ENCODE results near the gene FGA.
"Not testable (repeated sequence)": the region's sequence is repeated elsewhere in the genome, so short reads cannot be mapped to it uniquely, and the experiment has no call there.

FGA gene

DNA sequence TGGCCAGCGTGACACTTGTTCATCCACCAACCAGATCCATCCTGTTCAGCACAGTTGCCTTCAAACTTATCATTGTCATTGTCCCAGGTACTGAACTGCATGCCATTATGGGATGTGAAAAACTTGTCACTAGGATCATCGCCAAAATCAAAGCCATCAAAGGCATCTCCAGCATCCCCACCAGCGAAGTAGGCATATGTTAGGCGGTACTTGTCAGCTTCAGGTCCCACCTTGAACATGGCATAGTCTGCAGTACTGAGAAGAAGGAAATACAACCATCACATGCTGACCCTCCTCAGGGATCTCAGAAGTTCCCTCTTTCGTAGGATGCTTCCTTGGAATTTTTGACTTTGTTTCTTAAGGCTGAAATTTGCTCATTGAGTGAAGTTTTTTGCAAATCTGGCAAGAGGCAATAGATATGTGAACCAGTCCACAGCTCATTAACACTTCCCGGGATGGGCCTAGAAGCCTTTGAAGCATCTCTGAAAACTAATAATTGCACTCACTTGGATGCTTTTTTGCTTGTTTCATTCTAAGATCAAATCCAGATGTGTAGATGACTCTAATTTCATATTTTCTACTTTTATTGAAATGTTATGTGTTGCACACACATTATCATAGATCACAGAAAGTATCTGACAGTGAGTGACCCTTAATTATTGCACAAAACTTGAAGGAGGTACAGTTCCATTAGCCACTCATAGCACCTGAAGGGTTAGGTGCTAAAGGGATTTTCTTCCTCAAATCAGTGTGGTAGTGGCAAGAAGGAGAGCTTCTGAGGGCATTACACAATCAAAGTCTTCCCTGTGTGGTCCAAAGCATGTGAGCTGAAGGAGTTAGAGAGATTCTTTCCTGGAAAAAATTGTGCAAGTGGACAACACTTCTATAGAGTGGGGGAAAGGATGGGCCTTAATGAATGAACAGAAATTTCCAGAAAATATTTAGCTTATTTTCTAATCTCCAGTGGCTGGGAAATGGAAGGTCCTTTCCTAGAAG is 16.5 kb upstream of the FGA start:
- no peak for DNase-seq (ENCODE audit: low read depth in 2 of 2)

DNA sequence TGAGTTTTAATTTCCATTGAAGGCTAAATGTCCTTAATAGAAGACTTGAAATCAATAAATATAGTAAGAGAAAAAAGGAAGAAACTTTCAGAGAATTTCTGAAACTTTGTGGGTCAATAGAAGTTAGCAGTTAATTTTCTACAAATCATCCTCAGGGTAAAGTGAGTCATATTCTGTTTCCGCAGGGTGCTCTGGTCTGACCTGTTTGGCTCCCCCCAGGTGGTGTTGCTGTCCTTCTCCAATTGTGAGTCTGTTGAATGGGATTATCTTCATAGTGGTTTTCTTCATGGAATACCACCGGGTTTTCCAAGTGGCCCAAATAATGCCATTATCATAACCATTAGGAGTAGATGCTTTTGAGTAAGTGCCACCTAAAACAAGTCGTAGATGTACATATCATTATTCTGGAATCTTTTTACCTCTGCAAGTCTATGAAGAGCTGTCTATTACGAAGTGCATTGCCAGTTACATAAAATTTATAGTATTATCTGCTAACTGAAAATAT is 14.2 kb upstream of the FGA start:
- DNase-seq (ENCODE audit: low read depth in 2 of 2) = no peak

DNA sequence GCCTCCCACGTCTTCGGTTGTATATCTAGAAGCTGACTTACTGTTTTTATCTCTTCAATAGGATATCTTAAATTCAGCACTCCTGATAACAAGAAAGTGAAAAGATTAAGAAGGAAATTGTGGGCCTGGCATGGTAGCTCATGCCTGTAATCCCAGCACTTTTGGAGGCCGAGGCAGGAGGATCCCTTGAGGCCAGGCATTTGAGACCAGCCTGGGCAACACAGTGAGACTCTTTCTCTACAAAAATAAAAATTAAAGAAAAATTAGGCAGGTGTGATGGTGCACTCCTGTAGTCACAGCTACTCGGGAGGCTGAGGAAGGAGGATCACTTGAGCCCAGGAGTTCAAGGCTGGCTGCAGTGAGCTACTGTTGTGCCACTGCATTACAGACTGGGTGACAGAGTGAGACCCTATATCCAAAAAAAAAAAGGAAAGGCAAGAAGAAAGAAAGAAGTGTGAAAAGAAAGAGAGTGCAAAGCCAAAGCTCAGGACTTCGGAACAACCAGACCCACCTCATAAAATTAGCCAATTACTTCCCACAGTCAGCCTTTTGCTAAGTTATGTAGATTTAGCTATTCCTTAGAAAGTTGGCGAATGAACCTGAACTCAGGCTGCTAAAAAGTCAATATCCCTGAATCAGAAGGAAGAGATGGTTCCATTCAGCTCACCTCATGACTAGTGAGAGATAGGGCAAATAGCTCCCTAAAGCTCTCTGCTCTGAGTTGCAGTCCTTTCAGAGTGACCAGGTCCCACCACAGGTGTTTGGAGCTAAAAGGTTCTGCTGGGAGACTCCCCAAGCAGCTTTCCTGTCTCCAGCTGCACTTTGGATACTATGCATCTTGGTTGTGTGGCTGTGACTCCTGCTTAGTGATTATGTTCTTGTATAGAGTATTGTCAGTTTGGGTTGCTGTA is 12.7 kb upstream of the FGA start:
- no peak for DNase-seq (ENCODE audit: low read depth in 2 of 2)

DNA sequence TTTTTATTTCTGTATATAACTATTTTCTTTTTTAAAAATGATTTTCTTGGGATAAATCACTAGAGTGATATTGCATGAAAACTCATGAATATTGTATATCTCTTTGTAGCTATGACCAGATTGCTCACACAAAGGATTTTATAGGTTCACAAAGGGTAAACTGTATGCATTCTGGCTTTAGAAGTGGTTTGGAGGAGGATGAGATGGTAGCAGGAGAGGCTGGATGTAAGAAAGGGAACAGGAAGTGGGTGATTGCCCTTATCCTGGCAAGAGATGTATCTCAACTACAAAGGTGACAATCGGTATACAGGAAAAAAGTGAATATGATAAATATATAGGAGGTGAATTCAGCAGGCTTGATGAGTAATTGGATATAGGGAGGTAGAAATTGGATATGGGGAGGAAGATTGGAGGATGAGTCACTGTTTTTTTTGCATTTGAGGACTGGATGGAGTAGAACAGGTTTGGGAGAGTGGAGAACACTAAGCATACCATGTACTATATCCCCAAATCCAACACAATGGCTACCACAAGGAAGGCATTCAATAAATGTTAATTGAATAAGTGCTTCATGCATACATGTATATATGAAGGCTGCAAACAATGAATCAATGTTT is 12.0 kb upstream of the FGA start:
- no peak for DNase-seq (ENCODE audit: low read depth in 2 of 2)

DNA sequence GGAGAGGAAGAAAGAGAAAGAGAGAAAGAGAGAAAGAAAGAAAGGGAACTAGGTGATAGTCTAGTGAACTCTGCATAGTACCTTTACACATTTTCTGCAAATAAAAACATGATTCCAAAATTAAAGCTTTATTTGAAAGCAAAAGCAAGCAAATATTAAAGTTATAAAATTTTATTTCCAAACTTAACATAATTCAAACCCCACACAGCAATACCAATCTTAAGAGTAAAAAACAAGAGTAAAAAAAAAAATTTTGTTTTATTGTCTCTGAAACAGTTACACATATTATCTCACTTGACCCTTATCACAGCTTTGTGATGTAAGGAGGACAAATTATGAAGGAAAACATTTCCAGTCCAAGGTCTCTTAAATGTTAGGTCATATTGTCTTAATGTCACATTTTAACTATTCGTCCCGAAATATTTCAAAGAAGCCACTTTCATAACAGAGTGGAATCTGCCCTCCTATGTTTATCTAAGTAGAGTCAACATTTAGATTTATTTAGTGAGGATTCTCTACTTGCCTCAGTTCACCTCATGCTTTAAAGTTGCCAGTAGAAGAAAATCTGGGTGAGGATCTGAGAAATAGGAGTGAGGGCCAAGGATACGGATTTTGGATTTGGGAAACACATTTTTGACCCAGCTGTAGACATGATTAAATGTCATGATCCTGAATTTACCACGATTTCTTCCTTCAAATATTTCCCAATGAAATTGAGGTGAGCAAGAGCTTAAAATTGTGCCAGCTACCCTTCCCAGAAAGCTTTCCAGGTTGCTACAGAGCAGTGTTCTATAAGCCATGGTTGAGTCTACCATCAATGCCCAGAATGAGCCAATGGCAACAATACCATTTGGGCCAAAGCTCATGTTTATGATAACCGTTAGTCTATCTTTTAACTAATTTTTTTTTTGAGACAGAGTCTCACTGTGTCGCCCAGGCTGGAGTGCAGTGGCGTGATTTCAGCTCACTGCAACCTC is 7.5 kb upstream of the FGA start:
- DNase-seq (ENCODE audit: low read depth in 2 of 2) = no peak

DNA sequence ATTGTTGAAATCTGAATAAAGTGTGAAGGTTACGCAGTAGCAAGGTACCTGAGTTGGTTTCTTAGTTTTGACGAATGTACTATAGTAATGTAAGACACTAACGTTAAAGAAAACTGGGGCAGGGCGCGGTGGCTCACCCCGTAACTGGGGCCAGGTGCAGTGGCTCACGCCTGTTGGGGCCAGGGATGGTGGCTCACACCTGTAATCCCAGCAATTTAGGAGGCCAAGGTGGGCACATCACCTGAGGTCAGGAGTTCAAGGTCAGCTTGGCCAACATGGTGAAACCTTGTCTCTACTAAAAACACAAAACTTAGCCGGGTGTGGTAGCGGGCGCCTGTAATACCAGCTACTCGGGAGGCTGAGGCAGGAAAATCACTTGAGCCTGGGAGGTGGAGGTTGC is 6.7 kb upstream of the FGA start:
- DNase-seq (ENCODE audit: low read depth in 2 of 2) = not testable (repeated sequence)

DNA sequence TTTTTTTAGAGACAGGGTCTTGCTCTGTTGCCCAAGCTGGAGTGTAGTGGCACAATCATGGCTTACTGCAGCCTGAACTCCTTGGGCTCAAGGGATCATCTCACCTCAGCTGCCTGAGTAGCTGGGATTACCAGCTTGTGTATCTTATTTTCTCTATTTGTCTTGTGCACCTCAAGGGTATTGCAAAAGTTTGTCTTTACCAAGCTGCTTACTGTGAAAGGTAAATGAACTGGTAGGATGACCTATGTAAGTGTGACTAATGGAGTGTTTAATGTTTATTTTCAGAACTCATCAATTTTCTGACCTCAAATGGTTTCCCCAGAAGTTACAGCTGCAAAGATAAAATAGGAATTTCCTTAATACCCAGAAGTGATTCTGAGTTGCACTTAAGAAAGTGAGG is 5.3 kb upstream of the FGA start:
- no peak for DNase-seq (ENCODE audit: low read depth in 2 of 2)

DNA sequence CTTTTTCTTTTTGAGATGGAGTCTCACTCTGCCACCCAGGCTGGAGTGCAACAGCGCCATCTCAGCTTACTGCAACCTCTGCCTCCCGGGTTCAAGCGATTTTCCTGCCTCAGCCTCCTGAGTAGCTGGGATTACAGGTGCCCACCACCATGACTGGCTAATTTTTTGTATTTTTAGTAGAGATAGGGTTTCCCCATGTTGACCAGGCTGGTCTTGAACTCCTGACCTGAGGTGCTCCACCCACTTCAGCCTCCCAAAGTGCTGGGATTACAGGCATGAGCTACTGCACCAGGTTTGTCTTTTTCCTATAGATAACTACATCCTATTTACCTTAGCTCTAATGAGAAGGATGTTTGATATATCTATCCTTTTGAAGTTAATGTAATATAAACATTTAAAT is 3.8 kb upstream of the FGA start:
- not testable (repeated sequence) for DNase-seq (ENCODE audit: low read depth in 2 of 2)

DNA sequence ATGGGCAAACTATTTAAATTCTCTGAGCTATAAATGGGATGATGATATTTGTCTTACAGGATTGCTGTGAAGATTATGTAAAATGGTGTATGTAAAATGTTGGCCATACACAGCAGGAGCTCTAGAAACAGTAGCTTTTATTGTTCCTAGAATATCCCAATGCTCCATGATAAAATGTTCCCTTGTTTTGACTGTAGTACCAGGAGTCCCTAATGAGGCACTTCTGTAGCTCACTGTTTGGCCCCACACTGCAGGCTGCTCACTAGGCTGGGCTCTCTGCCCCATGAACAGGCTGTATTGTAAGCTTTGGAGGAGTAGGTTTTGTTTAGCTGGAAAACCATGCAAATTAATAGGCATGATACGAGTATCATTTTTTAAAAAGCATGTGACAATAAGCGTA is 3.3 kb upstream of the FGA start:
- DNase-seq (ENCODE audit: low read depth in 2 of 2) = no peak

DNA sequence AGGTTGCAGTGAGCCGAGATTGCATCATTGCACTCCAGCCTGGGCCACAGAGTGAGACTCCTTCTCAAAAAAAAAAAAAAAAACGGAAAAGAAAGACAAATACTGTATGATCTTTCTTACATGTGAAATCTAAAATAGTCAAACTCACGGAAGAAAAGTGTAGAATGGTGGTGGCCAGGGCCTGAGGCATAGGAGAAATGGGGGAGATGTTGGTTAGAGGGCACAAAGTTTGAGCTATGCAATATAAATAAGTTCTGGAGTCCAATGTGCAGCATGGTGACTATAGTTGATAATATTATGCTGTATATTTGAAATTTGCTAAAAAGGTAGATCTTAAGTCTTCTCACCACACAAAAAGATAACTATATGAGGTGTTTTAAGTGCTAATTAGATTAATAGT is 1.3 kb upstream of the FGA start:
- no peak for DNase-seq (ENCODE audit: low read depth in 2 of 2)

DNA sequence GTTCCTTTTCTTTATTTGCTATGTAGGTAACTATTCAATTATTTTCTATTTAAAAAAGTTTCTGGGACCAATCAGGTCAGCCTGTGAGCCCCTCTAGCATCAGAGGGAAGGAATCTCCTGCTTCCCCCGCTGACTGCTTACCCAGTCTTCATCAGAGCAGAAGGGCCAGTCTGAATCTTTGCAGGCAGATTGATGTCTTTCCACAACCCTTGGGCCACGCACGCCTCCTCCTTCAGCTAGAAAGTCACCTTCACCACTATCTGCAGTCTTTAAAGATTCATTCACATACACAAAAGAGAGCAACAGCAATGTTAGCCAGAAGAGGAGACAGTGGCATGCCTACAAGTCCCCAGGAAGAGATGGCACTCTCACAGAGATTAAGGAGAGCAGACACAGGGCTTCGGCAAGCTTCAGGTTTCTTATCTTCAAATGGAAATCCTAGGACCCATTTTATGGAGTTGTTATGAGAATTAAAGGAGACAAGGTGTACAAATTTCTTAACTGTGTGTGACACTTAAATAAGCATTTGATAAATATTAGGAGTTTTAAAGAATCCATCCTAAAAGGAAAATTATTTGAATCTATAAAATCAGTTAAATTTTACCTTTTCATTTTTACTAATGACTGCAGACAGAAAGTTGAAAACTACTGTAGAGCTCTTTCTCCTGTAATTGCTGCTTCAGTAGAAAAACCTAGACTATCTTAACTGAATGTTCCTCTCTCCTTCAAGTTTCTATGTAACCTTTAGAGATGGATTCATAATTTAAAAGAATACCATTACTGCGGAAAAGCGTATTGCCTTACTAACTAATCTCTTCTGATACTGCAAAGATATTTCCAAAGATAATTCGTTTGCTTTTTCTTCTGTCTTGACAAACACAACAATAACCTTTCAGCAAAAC is 995 bp downstream of the FGA start:
- no peak for DNase-seq (ENCODE audit: low read depth in 2 of 2)

DNA sequence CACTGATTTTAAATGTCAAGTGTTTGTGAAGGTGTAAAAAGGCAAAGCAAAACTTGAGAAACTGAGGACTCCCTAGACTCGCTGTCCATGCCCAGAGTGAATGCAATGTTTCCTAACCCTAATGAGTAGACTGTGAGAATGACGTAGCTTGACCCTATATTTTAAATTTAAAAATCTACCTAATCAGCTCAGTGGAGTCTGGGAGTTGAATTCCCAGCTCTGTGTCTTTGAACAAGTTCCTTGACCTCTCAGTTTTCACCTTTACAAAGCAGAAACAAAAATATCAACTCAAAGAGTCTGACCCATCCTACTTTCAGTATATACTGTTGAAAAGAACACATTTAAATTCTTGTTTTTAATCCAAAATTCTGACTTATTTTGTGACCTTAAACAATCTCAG is 2.3 kb downstream of the FGA start:
- no peak for DNase-seq (ENCODE audit: low read depth in 2 of 2)

DNA sequence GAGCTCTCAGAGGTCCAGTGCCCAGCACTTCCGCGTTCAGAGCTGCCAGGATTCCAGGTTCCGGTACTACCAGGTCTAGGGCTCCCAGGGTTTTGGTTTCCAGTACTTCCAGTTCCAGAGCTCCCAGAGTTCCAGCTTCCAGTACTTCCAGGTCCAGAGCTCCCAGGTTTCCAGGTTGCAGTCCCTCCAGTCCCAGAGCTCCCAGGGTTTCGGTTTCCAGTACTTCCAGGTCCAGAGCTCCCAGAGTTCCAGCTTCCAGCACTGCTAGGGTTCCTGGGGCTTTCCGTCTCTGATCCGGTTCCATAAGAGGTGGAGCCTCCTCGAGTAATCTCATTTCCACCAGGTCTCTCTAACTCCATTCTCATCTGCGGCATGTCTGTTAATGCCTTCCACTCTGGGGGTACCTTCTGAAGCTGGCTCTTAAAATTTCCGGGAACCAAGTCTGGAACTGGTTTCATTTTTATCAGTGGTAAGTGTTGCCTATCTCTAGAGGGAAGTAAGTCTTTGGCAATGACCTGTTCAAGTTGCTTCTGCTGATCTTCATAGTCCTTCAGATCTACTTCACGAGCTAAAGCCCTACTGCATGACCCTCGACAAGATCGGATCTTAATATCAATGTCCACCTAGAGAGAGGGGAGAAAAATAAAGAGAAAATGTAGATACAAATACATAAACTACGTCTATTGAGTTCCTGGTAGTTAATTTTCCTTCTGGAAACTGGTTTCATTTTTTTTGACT is 4.1 kb downstream of the FGA start:
- no peak for DNase-seq (ENCODE audit: low read depth in 2 of 2)

DNA sequence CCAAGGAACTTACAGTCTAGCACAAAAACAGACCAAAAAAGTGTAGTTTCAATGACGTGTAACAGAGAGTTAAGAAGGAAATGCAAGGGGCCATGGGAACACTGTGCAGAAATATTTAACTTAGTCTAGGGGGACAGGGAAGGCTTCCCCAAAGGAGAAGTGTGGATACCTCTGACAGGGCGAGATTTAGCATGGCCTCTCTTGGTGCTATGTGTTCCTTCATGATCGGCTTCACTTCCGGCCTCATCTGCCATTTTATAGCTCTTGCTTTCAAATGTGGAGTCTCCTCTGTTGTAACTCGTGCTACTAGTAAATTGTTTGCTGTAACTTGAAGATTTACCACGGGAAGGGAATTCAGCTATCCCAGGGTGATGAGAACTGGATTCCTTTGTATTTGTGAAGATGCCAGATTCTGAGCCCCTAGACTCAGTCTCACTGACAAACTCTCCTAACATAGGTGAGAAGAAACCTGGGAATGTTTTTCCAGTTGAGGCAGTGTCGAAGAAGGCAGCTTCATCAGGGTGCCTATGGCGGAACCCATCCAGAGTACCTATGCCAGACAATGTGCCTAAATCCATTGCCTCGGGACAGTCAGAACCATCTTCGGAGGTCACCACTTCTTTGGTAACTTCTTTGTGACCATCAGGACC is 5.0 kb downstream of the FGA start:
- DNase-seq (ENCODE audit: low read depth in 2 of 2) = no peak

DNA sequence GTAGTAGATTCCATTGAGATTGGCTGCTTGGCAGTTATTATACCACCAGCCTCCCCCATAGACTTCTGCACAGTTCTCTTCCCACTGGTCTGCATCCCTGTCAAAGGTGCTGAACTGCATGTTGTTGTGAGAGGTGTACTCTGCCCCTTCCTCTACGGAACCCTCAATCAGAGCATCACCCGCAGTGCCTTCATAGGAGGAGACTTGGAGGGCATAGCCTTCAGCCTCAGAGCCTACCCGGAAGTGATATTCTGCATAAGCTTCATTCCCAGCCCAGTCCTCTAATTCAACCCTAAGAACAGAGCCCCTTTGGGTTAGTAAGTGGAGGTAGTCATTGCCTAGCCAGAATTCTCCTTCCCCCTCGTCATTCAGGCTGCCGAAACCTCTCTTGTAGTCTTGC is 6.3 kb downstream of the FGA start:
- no peak for DNase-seq (ENCODE audit: low read depth in 2 of 2)

DNA sequence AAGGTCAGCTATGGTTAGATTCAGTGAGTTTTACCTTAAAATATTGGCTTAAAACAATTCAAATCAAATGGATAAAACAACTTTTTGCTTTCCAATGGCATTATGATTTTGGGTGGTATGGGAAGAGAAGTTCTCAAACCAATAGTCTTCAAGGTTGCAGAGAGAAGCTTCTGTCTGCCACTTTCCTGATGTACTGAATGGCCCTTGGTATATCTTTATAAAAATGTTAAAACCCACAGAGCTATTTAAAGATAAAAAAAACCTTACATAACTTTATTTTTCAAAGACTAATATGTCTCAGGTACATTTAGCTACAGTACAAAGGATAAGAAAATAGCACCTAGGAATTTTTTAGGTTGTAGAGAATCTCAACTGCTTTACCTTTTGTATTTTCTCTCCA is 6.9 kb downstream of the FGA start:
- DNase-seq (ENCODE audit: low read depth in 2 of 2) = no peak

DNA sequence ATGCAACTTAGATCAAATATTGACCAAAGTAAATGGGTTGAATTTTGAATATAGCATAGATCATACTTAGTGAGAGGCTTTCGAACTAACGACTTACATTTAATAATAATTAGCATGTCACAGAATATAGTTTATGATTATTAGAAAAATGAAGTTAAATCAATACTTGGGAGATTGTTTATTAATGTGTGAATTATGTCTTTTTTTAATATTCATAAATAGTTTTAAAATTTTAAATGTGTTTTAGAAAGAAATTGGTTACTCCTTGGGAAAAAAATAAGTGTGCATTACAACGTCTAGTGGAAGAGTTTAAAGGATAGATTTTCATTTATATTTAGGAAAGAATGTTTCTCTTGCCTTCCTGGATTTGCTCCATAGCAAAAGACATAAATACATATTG is 7.3 kb downstream of the FGA start:
- no peak for DNase-seq (ENCODE audit: low read depth in 2 of 2)

DNA sequence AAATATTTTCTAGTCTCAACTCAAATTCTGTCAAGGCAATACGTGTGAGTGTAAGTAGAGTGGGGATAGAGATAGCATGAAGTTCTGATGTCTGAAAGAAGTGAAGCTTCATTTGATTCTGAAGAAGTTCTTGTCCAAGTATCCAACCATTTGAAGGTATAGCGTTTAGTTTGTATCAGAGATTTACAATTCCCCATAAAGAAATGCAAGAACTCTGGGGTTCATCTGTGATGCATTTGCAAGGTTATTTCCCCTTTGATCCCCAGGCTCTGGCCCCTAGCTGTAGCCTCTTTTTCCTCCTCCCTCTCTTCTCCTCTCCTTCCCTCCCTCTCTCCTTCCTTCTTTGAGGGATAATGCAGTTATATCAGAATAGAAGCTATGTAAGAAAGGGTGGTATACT is 7.8 kb downstream of the FGA start:
- DNase-seq (ENCODE audit: low read depth in 2 of 2) = no peak

DNA sequence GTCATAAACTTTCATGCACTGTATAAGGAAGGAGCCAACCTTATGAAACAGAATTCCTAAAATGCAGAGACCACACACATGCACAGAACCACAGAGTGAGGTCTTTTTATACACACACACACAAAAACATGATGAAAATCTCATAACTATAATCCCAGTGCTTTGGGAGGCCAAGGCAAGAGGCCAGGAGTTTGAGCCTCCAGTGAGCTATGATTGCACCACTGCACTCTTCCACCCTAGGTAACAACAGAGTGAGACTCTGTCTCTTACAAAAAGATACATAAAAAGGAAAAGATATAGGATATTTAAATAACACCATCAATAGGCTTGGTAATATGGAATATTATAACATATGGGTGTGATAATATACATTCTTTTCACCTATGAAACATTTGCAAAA is 10.6 kb downstream of the FGA start:
- no peak for DNase-seq (ENCODE audit: low read depth in 2 of 2)

Data from stimulated activated CD8-positive, alpha-beta memory T cell treated with anti-CD3 and anti-CD28 coated beads, Interleukin-15, amount 100 ng/mL, for 48 hours (primary cell).